DOHH2 (cell line): ENCODE results near the gene TMEM167A.
A peak's percentile ranks its signal among the peaks of the same experiment; 100 is the strongest.

Source experiments
- H3F3A ChIP-seq: fragments of 200-600 bp; sonication (generic), shearing (Covaris generic); 2 replicates; pipeline ENCODE4 v1.6.0; 2016; ENCODE audit warnings: antibody characterized with exemption, mild to moderate bottlenecking; ENCODE audit not compliant: control insufficient read depth, insufficient read depth
- H3K27ac ChIP-seq: fragments of 200-600 bp; sonication (generic); 2 replicates; pipeline ENCODE4 v1.5.1; 2014; ENCODE audit warnings: low read depth, mild to moderate bottlenecking, low read length, moderate library complexity
- H3K27me3 ChIP-seq: fragments of 200-600 bp; sonication (generic); 2 replicates; pipeline ENCODE4 v1.6.1; 2014; ENCODE audit warnings: mild to moderate bottlenecking, low read length, mixed read lengths; ENCODE audit not compliant: control insufficient read depth
- H3K36me3 ChIP-seq: fragments of 200-600 bp; sonication (generic); 2 replicates; pipeline ENCODE4 v1.6.1; 2014; ENCODE audit warnings: mild to moderate bottlenecking, low read length, moderate library complexity, mixed read lengths; ENCODE audit not compliant: control insufficient read depth
- H3K4me1 ChIP-seq: fragments of 200-600 bp; sonication (generic); 2 replicates; pipeline ENCODE4 v1.6.1; 2014; ENCODE audit warnings: mild to moderate bottlenecking, low read length, mixed read lengths; ENCODE audit not compliant: control insufficient read depth
- H3K4me2 ChIP-seq: fragments of 200-600 bp; sonication (generic); 2 replicates; pipeline ENCODE4 v1.6.0; 2014; ENCODE audit warnings: mild to moderate bottlenecking, low read length, moderate library complexity
- H3K4me3 ChIP-seq: fragments of 200-600 bp; sonication (generic); 2 replicates; pipeline ENCODE4 v1.5.1; 2014; ENCODE audit warnings: mild to moderate bottlenecking, low read length, mixed read lengths
- H3K79me2 ChIP-seq: fragments of 200-600 bp; sonication (generic); 2 replicates; pipeline ENCODE4 v1.6.1; 2014; ENCODE audit warnings: mild to moderate bottlenecking, low read length, mixed read lengths; ENCODE audit not compliant: control insufficient read depth
- H3K9me2 ChIP-seq: fragments of 200-600 bp; sonication (generic); replicated peaks from 2 replicates; pipeline ENCODE4 v1.6.1; 2014; ENCODE audit warnings: mild to moderate bottlenecking, low read length, mixed read lengths; ENCODE audit not compliant: control insufficient read depth
- H3K9me3 ChIP-seq: fragments of 200-600 bp; sonication (generic); 2 replicates; pipeline ENCODE4 v1.6.1; 2014; ENCODE audit warnings: antibody characterized with exemption, low read length, mixed read lengths; ENCODE audit not compliant: control insufficient read depth, insufficient read depth
- H4K20me1 ChIP-seq: fragments of 200-600 bp; sonication (generic); 2 replicates; pipeline ENCODE4 v1.6.0; 2014; ENCODE audit warnings: low read depth, mild to moderate bottlenecking, antibody characterized with exemption, low read length, moderate library complexity; ENCODE audit not compliant: control insufficient read depth, insufficient read depth
- CTCF ChIP-seq: fragments of 200-600 bp; sonication (generic); IDR thresholded peaks from one replicate; pipeline ENCODE4 v1.5.1; 2014; ENCODE audit warnings: antibody characterized with exemption, mild to moderate bottlenecking, low read depth, low read length; ENCODE audit not compliant: poor library complexity, severe bottlenecking
- EZH2phosphoT487 ChIP-seq: fragments of 200-600 bp; sonication (generic); IDR thresholded peaks from 2 replicates; pipeline ENCODE4 v1.6.1; 2017; ENCODE audit warnings: borderline replicate concordance, mild to moderate bottlenecking, antibody characterized with exemption, low read length, moderate library complexity, mixed read lengths

Gene TMEM167A

GRCh38 chr5:83066548-83067110 is 10.6 kb downstream of the TMEM167A start:
- peaks cover 83% of the 10 kb centered on the region for H3K79me2 ChIP-seq
- H3K27ac ChIP-seq = no peak overlapping the region
- TF ChIP-seq CTCF = no peak
- TF ChIP-seq EZH2phosphoT487 = no peak
- H4K20me1 ChIP-seq = no peaks in the 10 kb centered on the region
- H3F3A ChIP-seq = no peaks in the 10 kb centered on the region
- H3K9me2 ChIP-seq = no peaks in the 10 kb centered on the region
- H3K27me3 ChIP-seq = no peaks in the 10 kb centered on the region
- no peaks in the 10 kb centered on the region for H3K9me3 ChIP-seq
- peaks cover 68% of the 10 kb centered on the region for H3K36me3 ChIP-seq
- no peak overlapping the region for H3K4me2 ChIP-seq
- H3K4me3 ChIP-seq = no peak overlapping the region
- no peaks in the 10 kb centered on the region for H3K4me1 ChIP-seq

GRCh38 chr5:83059341-83059740 is 17.9 kb downstream of the TMEM167A start:
- Histone ChIP-seq H3K36me3 (peaks cover 75% of the 10 kb centered on the region), H3F3A (no peaks in the 10 kb centered on the region), H3K27me3 (no peaks in the 10 kb centered on the region), H3K4me2 (peak overlapping the region; percentile 22), H3K4me1 (peaks cover 16% of the 10 kb centered on the region), H3K27ac (no peak overlapping the region), H3K9me2 (no peaks in the 10 kb centered on the region), H3K4me3 (0 out of 2 replicates have a peak overlapping the region, but pooled peaks have one; percentile 3), H4K20me1 (no peaks in the 10 kb centered on the region), H3K79me2 (peaks cover 15% of the 10 kb centered on the region), H3K9me3 (no peaks in the 10 kb centered on the region)
- TF ChIP-seq CTCF = no peak

- H3F3A ChIP-seq = no peaks in the 10 kb centered on the region
- peaks cover 16% of the 10 kb centered on the region for H3K4me1 ChIP-seq
- peaks cover 11% of the 10 kb centered on the region for H3K79me2 ChIP-seq
- TF ChIP-seq EZH2phosphoT487 (no peak), CTCF (no peak)
- H3K9me3 ChIP-seq = no peaks in the 10 kb centered on the region
- no peak overlapping the region for H3K27ac ChIP-seq
- no peaks in the 10 kb centered on the region for H4K20me1 ChIP-seq
- peaks cover 75% of the 10 kb centered on the region for H3K36me3 ChIP-seq
- no peaks in the 10 kb centered on the region for H3K9me2 ChIP-seq
- no peaks in the 10 kb centered on the region for H3K27me3 ChIP-seq
- H3K4me3 ChIP-seq = 0 out of 2 replicates have a peak overlapping the region, but pooled peaks have one; percentile 3
- no peak overlapping the region for H3K4me2 ChIP-seq
Observed at GRCh38 chr5:83058726-83059125, 18.5 kb downstream of the TMEM167A start.
